Activated T-cell treated with anti-CD3 and anti-CD28 coated beads for 24 hours (primary cell): ENCODE measurements around the gene USP32.

Experiments
- DNase-seq: peaks from one replicate; pipeline ENCODE4 v3.0.0-alpha.2; 2020; ENCODE audit warnings: low read depth

The USP32 gene

DNA sequence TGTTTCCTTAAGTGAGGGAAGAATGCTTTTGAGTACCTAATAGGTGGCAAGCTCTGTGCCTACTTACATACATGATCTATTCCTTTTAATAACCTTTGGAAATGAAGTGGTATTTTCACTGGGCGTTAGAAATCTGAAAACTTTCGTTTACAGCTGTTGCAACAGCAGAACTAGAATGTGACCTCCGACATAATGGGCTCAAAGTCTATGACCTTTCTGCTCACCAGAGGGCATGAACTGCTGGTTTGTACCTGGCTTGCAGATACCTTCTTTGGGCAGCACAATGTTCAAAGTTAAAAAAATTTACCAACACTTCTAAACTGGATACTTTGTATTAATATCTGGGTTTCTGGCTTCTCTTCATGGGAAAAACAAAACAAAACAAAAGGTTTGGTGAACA is 217.9 kb downstream of the USP32 start:
- DNase-seq: no peak

DNA sequence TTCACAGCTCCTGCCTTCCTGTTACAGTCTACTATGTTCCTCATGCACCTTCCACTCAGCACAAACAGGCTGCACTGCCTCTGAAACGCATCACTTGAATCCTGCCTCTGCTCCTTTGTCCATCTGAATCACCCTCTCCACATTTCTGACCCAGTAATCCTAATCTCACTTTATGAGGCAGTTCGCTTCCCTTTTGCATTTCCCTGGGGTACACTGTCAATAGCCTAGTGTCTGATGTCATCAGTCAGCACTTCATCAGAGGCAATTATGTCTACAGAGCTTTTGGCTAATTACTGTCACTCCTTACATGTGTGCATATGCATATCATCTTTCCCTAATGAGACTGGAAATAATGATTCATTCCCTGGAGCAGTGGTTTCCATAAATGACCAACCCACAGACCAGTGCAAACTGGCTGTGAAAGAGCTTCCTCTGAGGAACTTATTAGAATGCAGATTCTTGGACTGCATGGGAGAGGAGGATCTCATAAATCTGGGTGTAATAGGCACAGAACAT is 218.6 kb downstream of the USP32 start:
- no peak for DNase-seq

DNA sequence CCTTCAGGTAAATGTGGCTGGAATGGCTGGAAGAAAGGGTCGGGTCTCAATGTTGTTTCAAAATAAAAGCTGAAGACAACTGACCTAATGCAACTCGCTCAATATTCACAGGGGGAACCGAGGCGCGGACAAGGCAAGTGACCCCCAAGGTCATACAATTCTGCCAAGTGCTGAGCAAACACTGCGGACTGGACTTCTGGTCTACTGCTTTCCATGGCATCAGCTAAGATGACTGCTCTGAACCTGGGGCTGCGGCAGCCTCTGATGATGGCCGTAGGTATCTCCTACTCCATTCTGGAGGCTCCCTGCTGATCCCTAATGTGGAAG is 220.2 kb downstream of the USP32 start:
- DNase-seq: no peak

DNA sequence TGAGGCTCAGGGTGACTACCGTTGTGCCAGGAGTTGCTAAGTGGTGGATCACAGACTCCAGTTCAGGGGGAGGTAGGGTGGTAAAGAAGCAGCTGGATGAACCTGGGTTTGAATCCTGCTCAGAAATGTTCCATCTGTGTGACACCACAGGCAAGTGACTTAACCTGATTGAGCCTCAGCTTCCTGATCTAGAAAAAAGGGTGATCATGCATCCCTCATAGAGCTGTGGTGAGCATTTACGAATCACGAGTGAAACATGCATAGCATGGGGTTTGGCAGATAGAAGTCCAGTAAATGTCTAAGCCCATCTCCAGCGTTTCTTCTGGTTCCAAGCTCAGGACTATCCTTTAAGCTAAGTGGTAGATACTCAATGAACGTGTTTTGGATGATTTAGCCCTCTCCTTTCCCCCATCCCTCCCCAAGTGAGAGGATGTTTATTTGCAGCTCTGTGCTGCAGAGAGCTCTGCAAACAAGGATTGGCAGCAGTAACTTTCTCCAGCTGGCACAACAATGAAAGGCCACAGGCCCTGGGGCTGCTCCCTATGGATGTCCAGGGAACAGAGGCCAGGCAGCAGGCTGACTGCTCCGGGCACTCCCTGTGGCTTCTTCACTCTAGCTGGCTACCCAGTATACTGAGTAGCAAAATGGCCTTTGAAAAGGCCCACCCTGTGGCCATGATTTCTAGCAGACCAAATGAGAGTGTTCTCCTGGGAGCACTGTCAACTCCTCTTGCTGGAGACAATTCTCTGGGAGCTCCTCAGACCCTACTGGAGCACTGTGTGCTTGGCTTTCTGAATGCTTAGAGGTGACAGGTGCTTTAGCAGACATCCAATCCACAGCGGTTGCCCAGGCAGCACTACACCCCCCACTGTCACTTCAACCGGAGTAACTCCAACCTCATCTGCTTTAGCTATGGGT is 220.8 kb downstream of the USP32 start:
- DNase-seq: no peak

DNA sequence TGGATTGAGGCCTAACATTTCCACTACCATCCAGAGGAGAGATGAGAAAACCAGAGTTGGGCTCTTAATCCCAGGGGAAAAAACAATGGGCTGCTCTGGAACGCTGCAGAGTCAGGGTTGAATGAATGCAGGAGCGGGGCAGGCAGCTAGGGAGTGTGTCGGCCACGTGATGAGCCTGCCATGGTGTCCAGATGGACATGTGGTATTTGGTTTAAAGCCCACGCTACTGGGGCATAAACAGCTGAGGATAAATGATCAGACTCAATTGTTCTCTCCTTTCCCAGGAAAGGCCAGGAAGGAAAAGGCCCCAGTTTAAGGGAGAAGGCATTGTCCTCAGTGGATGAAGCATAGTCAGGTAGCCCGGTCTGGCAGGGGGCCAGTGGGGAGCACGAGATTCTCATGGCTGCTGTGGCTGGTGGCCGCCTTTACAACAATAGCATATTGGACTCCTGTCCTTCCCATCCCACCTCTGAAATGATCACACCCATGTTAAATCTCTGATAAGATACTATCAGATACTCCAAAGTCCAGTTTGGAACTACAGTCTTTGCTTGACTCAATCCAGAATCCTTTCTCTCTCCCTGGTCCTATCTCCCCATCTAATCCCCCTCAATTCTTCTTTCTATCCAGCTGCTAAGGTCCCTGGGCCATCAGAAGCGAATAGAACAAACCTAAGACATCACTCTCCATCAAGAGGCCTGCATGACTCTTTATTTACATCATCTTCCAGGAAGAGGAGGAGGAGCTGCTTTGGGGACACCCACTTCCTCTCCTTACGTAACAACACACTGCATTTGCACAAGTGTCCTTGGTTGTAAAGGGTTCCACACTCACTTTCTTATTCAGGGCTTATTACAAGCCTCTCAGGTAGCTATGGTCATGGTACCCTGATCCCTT is 221.8 kb downstream of the USP32 start:
- DNase-seq: no peak

DNA sequence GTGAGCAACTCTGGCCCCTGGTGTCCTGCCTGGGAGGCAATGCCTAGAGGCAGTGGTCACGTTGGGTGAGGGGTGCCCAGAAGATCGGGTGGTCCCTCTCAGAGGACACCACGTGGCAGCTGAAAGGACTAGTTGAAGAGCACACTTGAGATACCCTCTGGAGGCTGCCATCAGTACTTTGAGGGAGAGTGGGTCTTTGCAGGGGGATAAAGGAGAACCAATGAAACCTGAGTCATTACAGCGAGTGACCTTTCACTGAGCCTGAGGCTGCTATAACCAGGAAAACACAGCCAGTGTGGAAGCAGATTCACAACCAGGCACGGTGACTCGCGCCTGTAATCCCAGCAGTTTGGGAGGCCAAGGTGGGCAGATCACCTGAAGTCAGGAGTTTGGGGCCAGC is 223.3 kb downstream of the USP32 start:
- no peak for DNase-seq

DNA sequence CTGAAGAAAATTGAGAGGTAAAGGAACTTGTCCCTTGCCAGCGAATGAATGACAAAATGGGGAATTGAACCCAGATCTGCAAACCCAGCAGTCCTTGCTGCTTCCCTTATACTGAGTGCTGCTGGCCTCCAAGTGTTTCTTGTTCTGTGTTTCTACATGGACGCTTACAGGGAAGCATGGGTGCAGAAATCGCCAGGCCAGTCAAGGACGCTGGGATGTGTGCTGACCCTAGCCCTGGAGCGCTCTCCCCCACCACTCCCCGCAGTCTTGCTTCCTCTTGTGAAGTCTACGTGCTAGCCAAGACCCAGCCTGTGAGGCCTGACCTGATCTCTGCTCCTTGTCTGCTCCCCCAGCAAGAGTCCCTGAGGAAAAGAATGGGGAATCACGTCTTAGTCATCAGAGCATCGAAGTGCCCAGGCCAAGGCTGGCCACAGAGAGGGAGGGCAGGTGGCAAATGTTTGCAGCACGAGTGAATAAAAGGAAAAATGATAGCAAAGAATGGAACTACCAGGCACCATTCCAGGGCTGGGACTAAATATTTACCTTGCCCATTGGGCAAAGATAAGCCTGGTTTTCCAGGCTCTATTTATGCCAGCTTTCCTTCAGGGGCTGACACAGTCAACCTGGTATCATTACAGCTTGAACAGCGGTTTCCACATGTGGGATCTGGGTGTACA is 224.7 kb downstream of the USP32 start:
- no peak for DNase-seq

DNA sequence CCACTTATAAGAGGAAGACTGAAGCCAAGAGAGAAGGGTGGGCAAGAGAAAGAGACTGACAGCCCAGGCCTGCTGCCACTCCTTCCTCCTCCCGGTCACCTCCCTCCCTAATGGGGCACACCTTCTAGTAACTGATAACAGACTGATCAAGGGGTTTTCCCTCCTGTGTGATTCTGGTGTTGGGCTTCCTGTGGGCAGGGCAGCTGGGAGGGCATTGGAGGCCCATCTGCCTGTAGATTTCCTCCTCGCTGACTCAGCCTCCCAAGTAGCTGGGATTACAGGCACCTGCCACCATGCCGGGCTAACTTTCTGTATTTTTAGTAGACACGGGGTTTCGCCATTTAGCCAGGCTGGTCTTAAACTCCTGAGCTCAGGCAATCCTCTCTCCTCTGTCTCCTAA is 226.0 kb downstream of the USP32 start:
- DNase-seq: no peak

DNA sequence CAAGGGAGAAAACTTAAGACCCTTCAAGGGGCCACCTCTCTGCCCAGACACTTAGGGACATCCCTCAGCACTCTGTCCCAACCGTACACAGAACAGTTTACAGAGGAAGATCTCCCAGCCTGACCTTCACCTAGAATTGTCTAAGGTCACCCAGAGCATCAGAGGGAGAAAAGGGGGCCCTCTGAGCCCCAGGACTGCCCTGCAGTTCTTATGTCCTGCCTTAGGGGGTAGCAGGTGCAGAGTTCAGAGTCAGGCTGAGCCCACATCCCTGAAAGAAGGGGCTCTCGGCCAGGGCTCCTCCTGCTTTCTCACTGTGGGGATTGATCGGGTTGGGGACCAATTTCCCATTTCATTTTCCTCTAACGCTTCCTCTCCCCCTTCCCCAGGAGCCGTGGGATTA is 226.7 kb downstream of the USP32 start:
- no peak for DNase-seq

DNA sequence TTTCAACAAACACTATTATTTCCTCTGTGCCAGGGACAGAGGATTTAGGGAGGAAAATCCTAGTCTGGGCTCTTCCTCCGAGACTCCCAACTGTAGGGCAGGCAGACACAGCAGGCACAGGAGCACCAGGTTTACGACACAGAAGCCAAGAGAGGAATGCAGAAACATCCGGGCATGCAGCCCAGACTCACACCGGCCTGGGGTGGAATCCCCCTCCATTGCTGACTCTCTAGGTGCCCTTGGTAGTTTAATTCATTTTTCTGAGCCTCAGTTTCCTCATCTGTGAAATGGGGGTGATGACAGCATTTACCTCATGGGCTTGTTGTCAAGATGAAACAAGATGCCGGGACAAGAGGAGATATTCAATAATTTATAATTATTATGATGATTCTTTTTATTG is 227.2 kb downstream of the USP32 start:
- DNase-seq: no peak

DNA sequence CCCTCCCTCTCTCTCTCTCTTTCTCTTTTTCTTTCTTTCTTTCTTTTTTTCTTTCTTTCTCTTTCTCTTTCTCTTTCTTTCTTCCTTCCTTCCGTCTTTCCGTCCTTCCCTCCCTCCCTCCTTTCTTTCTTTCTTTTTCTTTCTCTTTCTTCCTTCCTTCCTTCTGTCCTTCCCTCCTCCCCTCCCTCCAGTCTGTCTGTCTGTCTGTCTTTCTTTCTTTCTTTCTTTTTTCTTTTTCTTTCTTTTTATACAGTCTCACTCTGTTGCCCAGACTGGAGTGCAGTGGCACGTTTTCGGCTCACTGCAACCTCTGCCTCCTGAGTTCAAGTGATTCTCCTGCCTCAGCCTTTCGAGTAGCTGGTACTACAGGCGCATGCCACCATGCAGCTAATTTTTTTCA is 227.8 kb downstream of the USP32 start:
- DNase-seq: no peak

DNA sequence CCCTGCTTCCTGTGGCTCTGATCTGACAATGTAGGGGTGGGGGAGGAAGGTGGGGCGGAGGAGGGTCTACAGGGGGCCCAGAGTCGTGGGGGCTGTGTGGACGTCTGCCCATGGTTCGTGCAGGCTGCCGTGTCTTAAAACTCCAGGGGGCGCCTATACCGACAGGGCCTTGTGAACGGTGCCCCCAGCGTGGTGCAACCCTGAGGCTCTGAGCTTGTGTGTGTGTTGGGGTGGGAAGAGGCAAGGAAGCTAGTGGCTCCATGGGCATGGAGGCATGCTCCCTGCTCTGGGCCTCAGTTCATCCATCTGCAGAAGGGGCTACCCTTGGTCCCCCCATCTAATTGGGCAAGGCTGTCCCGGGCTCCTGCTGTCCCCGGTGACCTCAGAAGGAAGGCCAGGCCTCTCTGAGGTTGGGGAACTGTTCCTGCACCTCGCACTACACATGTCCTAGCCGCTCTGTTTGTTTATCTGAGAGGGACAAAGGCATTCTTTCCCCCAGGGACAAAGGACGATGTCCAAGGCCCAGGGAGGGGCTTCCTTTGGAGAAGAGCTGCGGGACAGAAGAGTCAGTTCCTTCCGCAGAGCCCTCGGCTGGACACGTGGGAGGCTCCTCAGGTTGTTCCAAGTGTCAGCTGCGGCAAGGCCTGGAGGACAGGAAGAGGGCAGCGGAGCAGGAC is 228.7 kb downstream of the USP32 start:
- DNase-seq: no peak

DNA sequence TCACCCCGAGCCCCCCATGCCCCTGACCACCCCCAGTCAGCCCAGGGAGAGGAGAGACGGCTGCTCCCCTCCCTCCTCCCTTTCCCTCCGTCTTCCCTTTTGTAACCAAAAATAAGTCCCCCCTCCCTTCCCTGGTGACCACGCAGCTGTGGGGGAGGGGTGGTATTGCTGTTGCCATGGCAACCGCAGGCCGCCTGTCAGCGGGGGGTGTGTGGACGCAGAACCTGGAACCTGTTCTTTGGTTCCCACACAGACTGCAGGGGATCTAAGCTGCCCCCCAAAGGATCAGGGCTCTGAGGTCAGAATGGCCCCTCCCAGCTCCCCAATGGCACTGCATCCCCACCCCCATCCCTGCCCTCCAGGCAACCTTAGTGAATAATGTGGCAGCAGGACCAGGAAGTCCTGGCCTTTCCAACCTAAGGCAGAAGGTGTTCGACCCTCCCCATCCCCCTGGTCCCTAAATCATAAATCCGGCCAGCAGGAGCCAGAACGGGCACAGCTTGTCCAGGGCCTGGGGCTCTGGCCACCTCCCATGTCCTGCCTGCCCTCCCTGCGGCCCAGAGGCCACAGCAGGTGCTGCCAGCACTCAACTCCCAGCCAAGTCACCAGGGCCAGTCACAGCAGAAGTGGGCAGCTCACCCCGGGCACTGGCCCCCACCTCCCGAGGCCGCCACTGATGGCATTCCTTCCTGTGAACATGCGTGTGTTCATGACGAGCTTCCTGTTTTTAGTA is 230.2 kb downstream of the USP32 start:
- DNase-seq: no peak

DNA sequence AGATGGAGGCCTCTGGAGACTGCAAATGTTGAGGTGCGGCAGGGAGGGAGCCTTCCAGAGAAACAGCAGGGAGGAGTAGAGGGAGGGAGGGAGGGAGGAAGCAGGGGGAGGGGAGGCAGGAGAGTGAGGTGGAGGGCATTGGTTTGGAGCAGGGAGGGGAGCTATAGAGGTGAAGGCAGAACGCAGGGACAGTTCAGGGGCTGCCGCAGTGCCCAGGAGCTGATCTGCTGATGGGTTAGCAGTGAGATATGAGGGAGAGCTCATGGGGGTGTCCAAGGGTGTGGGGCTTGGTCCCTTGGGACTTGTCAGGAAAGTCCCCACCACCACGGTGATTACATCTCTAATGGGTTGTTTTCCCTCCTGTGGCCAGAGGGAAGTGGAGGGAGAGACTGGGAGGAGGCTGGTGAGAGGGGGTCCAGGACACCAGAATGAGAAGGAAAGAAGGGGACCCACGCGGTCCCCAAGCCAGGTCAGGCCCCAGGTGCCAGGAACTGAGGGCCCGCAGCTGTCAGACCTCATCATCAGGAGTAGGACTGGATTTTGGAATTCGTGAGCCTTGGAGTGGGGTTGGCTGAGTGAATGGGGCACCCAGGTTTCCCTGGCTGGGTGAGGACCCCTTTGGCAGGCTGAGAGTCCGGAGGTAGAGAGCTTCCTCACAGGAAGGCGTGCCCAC is 231.0 kb downstream of the USP32 start:
- no peak for DNase-seq

DNA sequence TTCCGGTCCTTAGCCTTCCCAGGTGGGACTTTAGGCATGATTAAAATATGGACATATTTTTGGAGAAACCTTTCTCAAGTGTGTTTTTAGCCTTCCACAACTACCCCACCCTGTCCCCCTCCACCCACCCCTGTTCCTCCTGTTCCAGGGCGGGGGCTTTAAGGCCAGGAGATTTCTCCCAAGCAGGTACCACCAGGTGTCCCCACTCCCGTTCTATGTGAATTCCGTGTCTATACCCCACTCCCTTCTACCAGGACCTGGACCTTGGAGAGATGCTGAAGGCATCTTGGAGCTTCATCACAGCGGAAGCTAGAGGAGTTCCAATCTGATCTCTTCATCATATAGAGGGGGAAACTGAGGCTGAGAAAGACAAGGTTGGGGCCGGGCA is 232.5 kb downstream of the USP32 start:
- no peak for DNase-seq

DNA sequence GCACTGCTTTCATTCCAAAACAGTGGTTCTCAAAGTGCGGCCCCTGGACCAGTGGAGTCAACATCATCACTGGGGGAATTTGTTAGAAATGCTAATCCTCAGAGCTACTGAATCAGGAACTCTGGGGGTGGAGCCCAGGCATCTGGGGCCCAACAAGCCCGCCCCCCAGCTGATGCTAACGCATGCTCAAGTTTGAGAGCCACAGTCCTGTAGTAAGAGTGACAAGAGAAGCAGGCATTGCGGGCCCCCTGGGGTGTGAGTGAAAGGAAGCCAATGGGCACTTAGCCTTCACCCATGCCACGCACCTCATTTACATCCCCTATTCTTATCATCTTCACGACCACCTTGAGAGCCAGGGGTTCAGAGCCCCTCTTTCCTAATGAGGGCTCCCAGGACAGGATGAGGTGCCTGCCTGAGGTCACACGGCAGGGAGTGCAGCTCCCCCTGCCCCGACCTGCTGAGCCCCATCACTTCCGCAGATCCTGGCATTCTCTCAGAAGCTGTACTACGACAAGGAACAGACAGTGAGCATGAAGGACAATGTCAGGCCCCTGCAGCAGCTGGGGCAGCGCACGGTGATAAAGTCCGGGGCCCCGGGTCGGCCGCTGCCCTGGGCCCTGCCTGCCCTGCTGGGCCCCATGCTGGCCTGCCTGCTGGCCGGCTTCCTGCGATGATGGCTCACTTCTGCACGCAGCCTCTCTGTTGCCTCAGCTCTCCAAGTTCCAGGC is 233.0 kb downstream of the USP32 start:
- DNase-seq: no peak

DNA sequence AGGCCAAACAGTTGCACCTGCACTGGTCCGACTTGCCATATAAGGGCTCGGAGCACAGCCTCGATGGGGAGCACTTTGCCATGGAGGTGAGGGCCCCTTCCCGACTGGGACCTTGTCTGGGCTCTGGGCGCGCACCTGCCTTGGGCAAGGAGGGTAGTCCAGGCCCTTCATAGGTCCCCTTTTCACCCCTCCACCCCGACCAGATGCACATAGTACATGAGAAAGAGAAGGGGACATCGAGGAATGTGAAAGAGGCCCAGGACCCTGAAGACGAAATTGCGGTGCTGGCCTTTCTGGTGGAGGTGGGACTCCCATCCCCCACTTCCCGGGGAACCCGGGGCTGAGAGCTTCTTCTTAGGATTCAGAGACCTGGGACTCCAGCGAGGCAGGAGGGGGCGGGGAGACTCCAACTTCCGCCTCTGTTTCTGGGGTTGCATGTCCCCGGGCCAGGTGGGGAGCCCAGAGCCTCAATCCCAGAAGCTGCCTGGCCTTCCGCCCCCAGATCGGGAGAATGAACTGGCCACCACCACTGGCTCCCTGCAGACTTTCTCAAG is 234.4 kb downstream of the USP32 start:
- DNase-seq: no peak

DNA sequence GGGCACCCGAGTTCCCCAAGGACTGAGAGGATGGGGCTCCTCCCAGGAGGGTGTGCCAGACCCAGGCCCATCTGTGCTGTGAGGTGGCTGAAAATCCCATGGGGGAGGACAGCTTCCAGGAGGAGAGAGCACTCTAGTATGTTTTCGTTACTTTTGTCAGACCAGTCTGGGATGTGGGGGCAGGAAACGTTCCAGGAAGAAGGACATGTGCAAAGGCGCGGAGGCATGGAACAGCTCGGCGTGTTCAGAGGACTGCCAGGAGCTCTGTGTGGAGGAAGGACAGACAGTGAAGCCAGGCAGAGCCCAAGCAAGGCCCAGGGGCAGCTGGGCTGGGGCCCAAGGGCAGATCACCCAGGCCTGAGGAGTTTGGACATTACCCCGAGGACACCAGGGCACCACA is 235.2 kb downstream of the USP32 start:
- no peak for DNase-seq

DNA sequence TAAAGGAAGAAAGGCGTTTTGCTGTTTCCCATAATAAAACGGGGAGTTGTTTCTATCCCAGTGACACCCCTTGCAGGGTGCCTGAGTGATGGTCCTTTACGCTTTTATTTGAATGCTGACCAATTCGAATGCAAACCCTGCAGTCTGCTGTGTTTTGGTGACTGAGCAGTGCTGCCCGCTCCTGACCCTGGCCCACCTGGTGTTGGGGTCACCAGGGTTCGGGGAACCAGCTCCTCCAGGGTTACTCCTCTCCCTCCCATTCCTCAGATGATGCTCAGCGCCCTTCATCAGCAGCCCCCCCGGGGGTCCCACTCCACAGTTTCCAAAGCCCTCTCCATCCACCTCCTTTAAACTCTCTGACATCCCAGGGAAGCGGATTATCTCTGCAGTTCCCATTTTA is 236.1 kb downstream of the USP32 start:
- DNase-seq: no peak

DNA sequence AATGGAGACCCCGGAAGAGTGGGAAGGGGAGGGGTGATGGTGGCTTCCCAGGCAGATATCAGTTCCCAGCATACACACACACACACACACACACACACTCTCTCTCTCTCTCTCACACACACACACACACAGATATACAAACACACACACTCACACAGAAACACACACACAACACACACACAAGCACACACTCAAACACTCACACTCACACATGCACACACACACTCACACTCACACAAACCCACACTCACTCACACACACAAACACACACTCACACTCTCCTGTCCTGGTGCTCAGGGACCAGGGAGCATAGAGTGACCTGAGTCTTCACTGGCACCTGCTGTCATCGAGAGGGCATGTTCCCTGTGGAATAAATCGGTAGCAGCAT is 236.5 kb downstream of the USP32 start:
- no peak for DNase-seq
